Stimulated activated CD4-positive, alpha-beta T cell treated with anti-CD3 and anti-CD28 coated beads, Interleukin-4, amount 100 ng/mL, for 48 hours (primary cell): ENCODE data around the gene KDELR1.

Experiments used
- DNase-seq, 2 donors: peaks; one replicate each; pipeline ENCODE4 v3.0.0-alpha.2; 2020; ENCODE audit warnings: low read depth in 2 of 2

KDELR1 gene

GRCh38 chr19:48371367-48371766 is 20.0 kb downstream of the KDELR1 start:
- DNase-seq, result no peak

- no peak for DNase-seq
These were observed 20.4 kb downstream of the KDELR1 start for GRCh38 chr19:48370955-48371354.

DNA sequence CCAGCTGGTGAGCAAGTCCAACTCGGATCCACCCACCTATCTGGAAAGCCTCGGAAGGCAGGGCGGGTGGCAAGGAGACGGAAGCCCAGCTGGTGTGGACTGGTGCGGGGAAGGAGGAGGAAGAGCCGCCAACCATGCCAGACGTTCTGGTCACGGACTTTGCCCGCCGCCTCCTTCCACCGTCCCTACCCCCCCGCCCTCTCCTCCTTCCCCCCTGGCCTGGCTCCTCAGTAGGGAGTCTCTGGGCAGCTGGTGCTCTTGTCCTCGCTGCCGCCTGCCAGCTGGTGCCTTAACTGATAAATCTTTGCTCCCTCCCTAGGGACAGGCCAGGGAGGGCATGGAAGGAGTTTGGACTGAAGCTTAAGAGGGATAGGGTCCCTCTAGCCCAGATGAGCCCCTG is 22.4 kb downstream of the KDELR1 start:
- no peak for DNase-seq

GRCh38 chr19:48367855-48368254 is 23.5 kb downstream of the KDELR1 start:
- no peak for DNase-seq

DNA sequence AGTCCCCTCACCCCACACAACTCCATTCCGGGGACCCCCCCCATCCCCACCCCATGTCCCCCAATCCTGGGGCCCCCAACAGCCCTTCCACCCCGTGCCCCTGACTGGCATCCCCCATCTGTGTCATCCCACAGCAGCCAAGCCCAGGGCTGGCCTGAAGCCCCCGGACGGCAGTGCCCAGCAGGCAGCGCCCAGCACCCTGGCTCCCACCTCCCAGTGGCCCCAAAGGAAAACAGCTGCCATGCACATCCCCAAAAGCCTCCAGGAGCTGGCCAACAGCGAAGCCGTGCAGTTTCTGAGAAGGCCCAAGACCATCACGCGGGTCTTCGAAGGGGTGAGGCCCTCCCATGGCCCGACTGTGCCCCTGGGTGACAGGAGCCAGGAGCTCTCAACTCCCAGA is 25.7 kb downstream of the KDELR1 start:
- no peak for DNase-seq

DNA sequence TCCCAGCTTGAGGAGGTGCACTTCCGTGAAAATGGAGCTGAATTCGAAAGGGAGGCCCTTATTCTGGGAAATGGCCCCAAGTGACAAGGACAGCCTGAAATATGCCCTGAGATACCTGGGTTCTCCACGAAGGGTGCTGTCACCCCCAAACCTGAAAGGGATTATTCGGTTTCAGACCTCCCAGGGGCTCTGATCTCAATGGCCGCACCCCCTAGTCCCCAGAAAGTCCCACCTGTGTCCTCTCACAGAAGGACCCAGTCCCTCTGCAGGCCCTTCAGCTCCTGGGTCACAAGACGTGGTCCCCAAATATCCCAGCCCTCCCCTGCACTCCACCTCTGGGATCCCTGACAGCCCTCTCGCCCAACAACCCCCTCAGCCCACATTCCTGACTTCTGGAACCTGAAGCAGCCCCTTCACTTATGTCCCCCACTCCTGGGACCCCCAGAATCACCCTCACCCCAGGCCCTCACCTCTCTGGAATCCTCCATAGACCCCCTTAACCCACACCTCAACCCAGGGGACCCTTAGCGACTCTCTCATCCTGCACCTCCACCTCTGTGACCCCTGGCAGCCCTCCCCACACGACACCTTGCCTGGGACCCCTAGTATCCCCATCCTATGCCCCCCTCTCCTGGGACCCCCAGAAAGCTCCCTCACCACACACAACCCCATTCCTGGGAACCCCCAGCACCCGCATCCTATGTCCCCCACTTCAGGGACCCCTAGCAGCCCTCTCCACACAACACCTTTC is 26.6 kb downstream of the KDELR1 start:
- no peak for DNase-seq

- peak; percentile 93 to 95 for DNase-seq
These were observed 27.3 kb downstream of the KDELR1 start, which contains the start of the genes SYNGR4 and TMEM143 for GRCh38 chr19:48363810-48364597. Gene SYNGR4, plus strand, starts transcription at chr19:48364367. Its CDS starts 1,476 bp downstream, at chr19:48365843. Gene TMEM143, minus strand, starts transcription at chr19:48363940. Its CDS starts 20 bp downstream, at chr19:48363920.

- no peak for DNase-seq
These were observed 27.9 kb downstream of the KDELR1 start for GRCh38 chr19:48363500-48363809.

DNA sequence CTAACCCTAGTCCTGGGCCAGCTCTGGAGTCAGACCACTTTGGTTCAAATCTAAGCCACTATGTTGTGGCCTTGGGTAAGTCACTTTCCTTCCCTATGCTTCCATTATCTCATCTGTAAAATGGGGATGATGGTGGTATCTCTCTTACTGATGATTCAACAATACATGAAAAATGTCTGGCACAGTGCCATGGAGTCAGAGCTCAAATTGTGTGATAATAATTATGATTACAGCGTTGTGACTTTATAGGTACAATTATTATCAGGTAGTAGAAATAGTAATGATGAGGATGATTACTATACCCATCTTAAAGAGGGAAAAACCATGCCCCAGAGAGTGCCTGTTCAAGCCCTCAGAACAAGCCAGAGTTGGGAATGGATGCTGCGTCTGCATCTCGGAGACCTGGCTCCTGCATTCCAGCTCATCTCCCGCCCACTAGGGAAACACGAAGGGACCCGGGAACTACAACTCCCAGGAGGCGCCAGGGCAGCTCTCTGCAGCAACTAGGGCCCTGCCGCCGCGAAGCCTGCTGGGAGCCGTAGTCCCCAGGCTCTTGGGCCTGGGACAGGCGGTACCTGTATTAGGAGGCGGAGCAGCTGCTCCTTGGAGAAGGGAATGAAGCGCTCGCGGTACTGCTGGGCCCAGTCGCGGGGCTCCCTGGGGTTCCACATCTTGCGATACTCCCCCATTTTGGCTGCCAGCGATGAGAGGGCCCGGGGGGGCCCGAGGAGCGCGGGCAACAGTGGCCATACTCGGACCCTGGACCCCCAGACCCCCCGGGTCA is 28.4 kb downstream of the KDELR1 start:
- DNase-seq, result peak; percentile 82 to 88

DNA sequence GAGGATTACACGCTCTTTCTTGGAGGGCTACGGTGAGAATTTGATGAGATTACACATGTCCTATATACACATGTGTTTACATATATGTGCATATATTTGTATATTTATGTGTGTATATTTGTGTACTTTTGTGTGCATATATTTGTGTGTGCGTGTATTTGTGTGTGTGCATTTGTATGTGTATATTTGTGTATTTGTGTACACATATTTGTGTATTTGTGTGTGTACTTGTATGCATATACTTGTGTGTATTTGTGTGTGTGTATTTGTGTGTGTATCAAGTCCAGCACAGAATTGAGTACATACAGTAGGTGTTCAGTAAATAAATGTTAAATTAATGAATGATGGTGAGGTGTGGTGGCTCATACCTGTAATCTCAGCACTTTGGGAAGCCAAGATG is 29.4 kb downstream of the KDELR1 start:
- no peak for DNase-seq

- DNase-seq, result no peak
These were observed 32.2 kb downstream of the KDELR1 start for GRCh38 chr19:48359123-48359522.

GRCh38 chr19:48355365-48355954 is 35.9 kb downstream of the KDELR1 start:
- DNase-seq, result no peak

- DNase-seq, result no peak
These were observed 36.9 kb downstream of the KDELR1 start for GRCh38 chr19:48354332-48354992.

GRCh38 chr19:48353677-48354076 is 37.7 kb downstream of the KDELR1 start:
- no peak for DNase-seq

- DNase-seq, result peak; percentile 74 to 89
These were observed 40.0 kb downstream of the KDELR1 start for GRCh38 chr19:48351341-48351752.

DNA sequence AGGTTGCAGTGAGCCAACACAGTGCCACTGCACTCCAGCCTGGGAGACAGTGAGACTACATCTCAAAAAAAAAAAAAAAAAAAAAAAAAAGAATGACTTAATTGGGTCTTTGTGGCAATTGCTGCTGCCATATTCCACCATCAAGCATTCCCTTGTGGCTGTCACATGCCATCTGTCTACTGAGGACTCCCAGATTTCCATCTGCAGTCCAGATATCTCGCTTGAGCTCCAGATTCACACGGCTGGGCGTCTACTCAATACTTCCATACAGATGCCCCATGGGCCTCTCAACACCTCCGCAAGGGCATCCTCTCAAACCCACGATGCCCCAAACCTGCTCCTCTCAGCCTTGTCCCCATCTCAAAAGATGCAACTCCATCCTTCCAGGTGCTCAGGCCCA is 40.5 kb downstream of the KDELR1 start:
- no peak for DNase-seq

DNA sequence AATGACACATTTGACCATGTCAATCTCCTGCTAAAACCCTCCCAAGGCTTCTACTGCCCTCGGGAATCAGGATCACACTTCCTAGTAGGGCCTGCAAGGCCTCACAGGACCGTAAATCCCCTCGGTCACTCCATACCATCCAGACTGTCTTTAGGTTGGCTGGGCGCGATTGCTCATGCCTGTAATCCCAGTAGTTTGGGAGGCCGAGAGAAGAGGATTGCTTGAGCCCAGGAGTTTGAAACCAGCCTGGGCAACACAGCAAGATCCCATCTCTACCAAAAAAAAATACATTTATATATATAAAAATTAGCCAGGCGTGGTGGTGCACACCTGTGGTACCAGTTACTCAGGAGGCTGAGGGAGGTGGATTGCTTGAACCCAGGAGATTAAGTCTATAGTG is 42.6 kb downstream of the KDELR1 start:
- DNase-seq, result no peak

DNA sequence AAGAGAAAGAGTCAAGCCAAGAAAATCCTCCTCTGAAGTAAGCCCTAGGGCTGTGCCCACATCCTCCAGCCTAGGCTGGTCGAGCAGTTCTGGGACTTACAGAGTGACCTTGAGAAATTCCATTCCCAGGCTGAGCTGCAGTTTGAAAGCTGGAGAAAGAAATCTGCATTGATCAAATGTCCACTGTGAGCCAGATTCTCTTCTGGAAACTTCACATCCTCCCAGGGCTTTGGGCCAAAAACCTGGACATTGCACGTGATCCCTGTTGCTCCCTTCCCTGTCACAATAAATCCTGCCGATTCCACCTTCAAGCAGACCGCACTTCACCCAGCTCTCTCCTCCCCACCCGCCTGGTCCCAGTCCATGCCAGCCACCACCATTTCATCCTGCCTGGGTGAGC is 43.3 kb downstream of the KDELR1 start:
- DNase-seq, result no peak

DNA sequence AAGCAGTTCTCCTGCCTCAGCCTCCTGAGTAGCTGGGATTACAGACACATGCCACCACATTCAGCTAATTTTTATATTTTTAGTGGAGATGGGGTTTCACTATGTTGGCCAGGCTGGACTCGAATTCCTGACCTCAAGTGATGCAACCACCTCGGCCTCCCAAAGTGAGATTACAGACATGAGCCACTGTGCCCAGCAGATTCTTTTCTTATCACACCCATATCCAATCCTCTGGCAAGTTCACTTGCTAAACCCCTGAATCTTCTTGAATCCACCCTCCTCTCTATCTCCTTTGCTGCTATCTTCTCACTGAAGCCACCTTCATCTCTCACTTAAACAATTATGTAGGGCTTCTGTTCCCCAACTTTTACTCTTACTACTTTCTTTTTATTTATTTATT is 45.2 kb downstream of the KDELR1 start:
- no peak for DNase-seq

- DNase-seq, result no peak
These were observed 46.5 kb downstream of the KDELR1 start for GRCh38 chr19:48344892-48345291.

- DNase-seq, result no peak
These were observed 48.4 kb downstream of the KDELR1 start for GRCh38 chr19:48342841-48343540.
